GM18519 (cell line): Measurements from ENCODE around the gene PRICKLE2.

ENCODE experiments used
- ATAC-seq: cut with Tn5 transposase; IDR thresholded peaks from one replicate; pipeline ENCODE4 v1.9.1; 2021; ENCODE audit warnings: mild to moderate bottlenecking, moderate library complexity; ENCODE audit not compliant: unreplicated experiment, low FRiP score

The PRICKLE2 gene

DNA sequence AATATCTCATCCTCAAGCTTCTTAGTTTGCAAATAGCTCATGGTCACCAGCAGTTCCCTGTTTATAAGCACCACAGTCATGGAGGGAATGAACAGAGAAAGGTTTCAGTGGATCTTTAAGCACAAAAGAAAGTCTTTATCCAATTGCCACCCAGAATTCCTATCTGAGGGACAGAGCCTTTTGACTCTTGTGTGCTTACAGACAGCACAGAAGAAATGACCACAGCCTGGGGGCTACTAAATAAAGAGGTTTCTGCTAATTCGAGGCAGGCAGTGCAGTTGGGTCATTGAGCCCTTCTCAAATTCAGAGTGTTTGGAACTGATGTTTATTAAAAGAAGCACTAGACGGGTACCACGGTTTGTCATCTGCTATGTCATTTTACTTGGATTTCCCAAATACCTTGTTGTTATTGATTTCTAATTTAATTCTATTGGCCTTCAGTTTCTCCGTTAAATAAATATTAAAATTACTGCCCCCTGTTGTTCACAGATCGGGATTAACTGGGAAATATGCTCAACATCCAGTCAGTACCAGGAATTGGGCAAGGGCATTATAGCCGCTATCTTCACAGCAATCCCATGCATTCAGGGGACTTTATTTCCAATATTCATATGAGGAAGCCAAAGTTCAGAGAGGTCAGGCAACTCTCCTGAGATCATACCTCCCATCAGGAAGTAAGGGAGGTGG lies 3.6 kb downstream of the PRICKLE2 start:
- ATAC-seq: no peak

DNA sequence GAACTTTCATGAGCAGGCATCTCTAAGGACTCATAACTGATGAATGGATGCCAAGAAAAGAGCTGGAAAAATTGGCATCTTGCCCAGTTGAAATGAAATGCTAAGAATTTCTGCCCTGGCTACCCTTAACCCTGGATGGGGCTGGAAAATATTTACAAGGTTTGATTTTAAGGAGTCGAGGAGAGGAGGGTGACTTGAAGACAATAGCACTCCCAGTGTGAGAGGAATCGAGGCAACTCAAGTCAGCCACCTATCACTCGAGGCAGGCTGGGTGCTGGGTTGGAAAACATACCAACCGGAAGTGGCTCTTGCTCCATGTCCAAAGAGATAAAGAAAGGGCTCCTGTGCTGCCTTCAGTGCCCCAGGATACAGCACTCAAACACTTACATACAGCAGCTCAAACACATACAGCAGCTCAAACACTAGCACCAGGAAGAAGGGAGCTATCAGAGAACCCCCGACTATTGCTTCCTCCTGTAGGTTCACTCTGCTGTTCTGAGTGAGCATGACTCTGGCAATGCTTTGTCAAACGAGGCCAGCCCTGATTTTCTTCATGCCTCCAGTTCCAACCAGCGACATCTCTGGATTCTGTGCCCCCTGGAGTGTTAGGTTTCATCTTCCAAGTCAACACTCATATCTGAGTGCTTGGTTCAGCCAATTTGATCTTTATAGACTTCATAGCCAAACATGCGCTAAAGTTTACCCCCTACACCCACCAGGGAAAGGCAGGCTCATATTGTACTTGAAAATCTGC lies 4.9 kb downstream of the PRICKLE2 start:
- ATAC-seq: no peak

DNA sequence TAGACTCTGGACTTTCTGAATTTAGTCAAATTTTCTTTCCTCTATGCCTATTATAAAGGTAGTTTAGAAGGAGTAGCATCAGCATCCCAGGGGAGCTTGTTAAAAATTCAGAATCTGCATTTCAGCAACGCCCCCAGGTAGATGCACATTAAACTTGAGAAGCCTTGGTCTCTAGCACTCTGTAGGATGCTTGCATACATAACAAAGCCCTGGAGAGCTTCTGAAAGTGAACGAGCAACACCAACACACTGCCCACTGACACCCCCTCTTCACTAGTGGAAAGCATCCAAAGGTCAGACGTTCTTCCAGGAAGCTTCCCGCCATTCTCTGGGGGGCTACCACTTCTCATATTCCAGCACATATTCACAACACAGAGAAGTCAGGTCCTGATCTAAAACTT lies 6.5 kb downstream of the PRICKLE2 start:
- ATAC-seq: no peak

DNA sequence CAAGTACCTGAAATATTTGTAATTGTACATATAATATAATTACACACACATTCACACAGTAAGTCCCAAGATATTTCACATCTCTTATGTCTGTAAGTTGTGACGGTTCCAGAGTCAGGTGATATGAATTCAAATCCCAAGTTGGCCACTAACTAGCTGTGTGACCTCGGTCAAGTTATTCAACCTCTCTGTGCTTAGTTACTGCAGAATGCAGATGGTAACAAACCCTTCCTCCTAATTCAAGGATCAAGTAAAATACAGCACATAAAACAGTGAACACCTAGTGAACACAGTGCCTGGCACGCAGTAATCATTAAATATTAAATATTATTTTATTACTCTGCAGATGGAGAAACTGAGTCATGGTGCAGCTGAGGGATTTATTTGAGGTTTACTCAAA lies 6.9 kb downstream of the PRICKLE2 start:
- no peak for ATAC-seq

DNA sequence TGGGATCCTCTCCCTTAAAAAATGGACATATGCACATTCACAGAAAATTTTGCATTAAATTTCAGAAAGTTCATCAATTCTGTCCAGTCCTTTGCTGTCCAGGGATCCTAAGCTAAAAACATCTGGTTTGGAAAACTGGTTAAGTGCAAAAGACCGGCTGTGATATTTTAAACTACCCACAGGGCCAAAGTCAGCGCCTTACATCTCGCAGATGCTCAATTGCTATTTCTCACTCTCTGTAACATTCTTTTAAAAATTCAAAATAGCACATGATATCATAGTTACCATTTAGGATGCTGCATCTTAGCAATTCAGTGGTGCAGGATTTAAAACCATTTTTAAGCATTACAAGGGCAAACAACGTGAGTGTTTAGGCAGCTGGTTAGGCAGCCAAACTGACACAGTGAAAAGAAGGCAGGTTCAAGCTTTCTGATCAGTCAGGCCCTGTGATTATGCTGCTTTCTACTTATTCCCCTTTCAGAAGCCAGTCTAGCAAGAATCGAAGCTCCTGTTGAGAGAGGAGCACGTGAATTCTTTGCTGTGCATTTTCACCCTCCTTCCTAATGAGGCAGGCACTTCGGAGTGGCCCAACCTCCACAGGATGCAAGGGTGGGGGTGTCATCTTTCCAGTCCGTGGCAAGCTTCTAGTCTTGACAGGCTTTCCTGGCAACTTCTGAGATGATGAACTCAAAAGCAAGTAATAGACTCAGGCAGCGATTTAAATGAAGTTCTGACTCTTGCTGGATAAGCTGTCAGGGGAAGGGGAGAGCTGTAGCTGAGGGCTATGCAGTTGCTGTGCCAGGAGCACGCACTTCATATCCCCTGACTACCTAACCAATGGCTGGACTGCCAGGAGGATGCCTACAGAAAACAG lies 8.8 kb downstream of the PRICKLE2 start:
- ATAC-seq: no peak

DNA sequence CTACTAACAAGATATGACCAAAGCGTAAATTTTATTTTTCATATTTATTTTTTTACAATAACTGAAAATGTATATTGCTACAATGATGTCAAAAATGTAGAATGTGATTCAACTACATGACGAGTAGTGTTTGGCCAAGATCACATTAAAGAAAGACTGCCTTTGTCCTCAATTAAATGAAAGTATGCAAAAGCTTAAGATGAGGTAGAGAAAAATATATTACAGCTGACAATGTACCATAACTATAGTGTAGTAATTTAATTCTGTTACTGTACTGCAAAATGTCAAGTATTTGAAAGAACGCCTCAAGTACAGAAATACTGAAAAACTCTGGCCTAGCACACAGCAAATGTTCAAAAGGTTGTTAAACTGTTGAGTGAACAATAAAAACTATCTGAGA lies 9.7 kb downstream of the PRICKLE2 start:
- ATAC-seq: no peak

DNA sequence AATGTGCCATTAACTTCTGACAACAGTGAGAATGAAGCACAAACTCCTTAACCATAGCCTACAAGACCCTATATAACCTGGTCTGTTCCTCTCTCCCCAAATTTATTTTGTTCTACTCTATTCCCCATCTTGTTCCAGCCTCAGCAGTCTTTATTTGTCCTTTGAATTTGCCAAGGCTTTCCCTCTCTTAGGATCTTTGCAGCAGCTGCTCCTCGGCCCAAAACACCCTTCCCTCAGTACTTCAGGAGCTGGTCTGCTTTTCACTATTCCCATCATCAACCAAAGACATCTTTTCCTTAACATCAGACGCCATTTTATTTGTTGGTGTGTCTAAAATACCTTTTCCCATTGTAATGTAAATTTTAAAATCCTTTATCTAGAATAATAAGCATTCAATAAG lies 10.2 kb downstream of the PRICKLE2 start:
- no peak for ATAC-seq

DNA sequence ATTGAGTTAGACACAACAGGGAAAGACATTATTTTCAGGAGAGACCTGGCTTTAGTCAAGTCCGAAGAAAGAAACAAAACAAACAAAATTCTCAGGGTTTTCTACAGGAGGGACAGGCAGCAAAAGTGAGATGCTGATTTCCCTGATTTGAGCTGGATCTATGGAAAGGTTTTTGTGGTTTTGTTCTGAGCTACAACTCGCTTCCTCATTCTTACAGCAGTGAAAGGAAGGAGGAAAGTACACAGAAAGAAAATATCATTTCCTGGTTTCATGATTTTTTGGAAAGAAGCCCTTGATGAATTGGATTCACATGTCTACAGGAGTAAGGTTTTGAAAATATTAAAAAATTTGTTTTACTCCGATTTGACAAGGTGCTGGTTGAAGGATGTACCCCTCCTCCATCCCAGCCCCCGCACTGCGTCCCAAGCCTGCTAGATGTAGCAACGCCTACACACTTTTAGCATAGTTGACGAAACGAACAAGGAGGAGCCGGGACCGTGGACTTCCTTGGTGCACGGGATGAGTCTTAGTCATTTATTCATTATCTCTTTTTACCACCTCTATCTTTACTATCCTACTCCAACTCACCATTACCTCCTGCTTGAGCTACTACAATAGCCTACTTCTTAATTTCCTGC lies 10.8 kb downstream of the PRICKLE2 start:
- no peak for ATAC-seq

DNA sequence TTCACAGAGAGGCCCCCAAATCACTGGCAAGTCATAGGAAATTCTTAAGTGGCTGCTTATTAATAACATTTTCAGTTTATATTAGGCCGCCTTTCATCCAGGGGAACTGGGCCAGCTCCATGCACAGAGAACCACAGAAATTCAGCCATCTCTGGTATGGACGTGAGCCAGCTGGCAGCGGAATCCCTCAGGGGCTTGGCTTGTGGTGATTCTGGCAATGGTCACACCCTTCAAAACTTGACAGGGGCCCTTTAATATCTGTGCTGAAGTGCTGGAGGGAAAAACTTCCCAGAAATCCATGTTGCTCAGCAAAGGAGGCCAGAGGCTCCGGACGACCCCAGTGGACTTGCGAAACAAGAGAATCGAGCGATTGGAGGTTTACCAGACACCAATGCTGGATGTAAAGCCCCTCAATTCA lies 11.3 kb downstream of the PRICKLE2 start:
- ATAC-seq: no peak

DNA sequence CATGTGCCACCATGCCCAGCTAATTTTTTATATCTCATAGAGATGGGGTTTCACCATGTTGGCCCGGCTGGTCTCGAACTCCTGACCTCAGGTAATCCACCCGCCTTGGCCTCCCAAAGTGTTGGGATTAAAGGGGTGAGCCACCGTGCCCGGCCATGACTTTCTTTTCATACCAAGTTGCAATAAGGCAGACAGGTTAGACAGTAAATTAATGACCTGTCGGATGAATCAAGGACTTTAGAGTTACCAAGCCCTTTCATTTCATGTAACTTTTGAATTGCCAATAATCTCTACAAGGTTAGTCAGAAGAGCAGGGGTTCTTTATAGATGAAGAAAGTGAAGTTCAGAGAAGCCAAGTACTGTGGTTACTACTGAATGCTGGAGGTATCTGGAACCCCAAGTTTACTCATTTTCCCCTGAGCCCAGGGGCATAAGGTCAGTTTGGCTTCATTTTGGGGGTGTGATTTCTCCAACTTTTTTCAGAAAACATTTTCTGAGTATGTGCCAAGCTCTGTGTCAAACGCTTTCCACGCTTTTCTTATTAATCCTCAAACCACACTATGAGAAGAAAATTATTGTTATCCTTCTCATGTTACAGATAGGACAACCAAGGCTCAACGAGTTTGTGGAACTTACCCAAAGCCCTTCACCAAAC lies 11.9 kb downstream of the PRICKLE2 start:
- no peak for ATAC-seq

DNA sequence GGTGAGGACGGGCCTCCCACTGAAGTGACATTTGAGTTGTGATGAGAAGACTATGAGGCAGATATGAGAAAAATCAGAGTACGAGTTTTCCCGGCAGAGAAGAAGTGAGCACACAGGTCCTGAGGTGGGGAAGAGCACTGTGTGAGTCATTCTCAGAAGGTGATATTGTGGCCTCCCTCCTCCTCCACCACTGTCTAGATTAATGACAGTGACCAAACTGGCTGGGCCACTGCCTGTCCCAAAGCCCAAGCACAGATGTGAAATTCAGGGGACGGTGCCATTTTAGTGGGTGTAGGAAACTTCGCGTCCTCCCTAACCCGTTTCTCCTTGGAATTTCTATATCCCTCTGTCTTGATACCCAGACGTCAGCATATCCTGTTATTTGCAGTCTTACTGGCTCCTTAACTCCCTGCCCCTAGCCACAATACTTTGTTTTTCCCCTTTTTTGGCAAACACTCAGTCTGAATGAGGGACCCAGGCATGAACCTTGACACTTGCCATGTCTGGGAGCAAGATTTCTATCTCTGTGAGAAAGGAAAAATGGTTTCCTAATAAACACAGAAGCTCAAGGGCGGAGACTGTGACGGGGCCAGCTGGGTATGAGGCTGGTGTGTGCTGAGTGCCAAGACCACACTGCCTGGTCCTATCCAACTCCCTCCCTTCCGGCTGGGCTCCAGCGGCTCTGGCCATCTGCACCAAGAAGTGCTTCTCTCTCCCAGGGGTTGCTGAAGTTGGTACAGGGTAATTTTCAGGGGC lies 15.2 kb downstream of the PRICKLE2 start:
- no peak for ATAC-seq

DNA sequence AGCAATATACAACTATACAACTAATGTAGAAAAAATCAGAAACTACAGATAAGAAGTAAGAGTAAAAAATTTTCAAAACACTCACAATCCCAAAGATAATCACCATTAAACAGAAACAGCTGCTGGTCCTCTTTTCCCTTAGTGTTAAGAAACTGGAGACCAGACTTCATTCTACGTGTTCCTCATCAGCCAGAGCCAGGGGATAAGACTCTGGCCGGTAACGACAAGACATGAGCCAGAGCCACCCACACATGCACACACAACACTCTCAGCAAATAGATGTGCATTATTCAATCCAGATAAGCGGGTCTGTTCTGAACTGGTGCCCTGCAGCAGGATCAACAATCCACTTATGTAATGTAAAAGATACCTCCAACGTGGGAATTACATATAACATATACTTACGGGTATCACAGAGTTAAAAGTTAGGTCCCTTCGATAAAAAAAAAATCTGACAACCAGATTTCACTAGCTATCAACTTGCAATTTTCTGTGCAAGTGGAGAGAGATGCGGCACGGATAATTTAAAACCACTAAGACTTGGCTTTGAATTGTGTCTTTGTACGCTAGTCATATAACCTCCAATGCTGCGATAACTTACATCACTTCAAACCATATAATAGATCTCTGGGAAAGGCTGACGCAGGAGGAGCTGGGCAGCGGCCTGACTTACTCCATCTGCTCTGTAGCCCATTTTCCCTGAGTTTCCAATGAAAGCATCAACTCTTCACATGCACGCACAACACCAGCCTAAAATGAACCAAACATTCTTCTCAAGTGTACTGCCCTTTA lies 17.8 kb downstream of the PRICKLE2 start:
- no peak for ATAC-seq

DNA sequence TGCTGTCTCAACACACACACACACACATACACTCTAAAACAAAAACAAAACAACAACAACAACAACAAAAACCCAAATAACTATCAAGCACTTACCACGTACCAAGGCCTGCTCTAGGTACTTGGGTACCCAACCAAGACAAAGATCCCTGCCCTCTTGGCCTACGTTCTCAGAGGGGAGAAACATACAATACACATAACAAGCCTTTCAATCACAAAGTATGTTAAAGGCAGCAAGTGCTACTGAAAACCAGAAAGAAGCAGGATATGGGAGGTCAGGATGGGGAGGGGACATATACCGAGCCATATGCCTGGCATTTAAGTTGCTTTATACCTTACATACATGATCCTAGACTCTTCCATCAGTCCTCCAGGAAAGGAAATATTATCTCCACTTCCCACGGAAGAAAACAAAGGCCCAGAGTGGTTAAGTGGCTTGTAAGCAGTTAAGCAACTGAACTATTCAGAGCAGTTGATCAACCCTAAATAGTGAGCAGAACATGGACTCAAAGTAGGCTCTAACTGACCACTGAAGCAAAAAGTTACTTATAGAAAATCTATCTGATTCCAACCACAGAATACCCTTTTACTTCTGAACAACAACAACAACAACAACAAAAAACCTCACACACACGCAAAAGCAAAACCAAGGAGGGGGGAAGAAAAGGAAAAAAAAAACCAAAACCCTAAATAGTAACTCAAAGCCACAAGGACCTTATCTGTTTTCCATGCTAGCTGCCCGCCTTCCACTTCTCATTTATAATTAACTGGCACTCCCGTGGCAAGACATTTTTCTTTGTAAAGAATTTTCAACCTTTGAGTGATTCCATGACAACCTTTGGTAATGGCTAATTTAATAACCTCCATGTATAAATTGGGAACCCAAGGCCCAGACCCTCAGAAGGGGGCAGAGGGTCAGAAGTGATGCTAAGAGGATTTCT lies 21.0 kb downstream of the PRICKLE2 start:
- no peak for ATAC-seq

DNA sequence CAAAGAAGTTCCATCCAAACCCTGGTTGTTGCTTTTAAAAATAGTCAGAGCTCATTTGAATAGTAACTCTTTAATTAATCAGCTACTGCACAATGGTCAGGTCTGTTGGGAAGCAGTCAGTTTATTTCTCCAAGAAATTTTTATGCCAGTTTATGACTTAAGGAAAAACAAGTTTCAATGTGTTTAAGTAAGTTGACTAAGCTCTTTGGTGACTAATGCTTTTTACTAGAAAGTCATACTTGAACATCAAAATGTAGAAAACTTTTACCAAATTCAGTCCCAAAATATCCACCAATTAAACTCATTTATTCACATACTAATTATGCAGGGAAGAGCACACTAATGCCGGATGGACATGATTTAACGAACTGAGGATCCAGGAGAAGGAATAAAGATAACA lies 22.1 kb downstream of the PRICKLE2 start:
- ATAC-seq: no peak

DNA sequence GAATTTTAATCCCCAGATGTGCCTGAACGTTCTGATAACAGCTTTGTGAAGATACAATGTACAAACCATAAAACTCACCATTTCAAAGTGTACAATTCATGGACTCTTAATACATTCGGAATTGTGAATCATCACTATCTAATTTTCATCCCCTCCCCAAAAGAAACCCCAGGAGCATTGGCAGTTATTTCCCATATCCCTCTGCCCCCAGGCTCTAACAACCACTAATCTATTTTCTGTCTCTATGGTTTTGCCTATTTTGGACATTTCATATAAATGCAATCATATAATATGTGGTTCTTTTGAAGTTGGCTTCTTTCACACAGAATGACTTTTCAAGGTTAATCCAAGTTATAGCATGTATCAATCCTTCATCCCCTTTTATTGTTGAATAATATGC lies 25.3 kb downstream of the PRICKLE2 start:
- ATAC-seq: no peak

DNA sequence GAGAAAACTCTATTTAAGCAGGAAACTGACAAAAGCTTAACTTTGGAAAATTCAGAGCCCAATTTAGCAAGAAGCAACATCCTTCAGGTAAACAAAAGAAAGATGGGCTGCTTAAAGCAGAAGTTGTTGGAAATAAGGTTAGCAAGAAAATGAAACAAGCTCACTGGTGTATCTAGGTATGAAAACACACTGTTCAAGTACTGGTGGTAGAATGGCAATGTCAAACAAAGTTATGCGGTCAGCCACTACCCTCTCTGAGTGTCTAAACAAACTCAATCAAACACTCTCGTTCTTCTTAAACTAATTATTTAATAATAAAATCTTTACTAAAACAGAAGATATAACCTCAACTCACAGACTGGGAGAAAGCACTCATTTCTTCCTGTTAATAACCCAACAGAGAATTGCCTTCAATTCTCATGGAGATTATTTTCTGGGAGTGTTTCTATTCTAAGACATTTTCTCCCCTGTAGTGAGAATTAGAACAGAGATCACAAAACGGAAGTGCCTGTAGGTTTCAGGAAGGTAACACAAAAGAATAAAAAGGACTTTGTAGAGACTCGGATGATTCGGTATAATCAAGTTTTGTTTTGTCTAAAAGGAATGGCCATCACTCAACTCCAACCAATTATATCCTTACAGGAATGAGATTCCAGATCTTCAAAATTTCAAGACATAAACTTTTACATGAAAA lies 28.9 kb downstream of the PRICKLE2 start:
- ATAC-seq: no peak

DNA sequence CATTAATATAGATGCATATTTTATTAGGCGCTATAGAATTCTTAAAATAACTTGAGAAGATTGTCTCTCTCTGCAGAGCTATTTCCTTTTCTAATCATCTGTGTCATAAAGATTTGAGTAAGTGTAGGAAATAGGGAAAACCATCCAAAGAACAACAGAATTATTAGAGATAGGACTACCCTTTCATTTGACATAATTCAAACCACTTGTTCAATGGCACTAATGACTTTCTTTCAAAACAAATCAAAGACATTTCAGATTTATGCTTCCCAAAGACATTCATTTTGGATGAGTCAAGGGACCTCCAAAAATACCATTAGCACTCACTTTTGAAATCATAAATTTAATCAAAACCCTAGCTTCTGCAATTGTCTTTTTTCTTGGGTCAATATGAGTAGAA lies 29.5 kb downstream of the PRICKLE2 start:
- ATAC-seq: no peak
